A549 treated with CpdA at 1 μM for 4 hours (cell line): ENCODE measurements around the gene TRIM51. TPM values are rescaled to one million over a fixed set of nuclear protein-coding genes. Genes with fewer than 3 reads are reported as not detected.

ENCODE experiments used
- total RNA-seq: library from RNA; stranded (reverse); fragments of 200-300 nt; extraction: Qiagen RNA extraction; gene quantifications from 5 replicates; pipeline ENCODE4 v1.2.3, GENCODE V29; 2022; ENCODE audit warnings: low read depth

Gene TRIM51
- not detected in 5 replicates for total RNA-seq

GRCh38 chr11:55882997-55883396 lies at the start of gene TRIM51:
TRIM51 (plus strand) TSS chr11:55883297; CDS start chr11:55885429, 2,132 bp downstream.

GRCh38 chr11:55838452-55838851 lies 44.6 kb upstream of the TRIM51 start, which contains the start of gene OR5D16:
OR5D16 (plus strand) TSS chr11:55838752; CDS start chr11:55838752, 0 bp downstream.

GRCh38 chr11:55914482-55914881 lies 31.4 kb downstream of the TRIM51 start, which contains the start of gene OR5W2:
OR5W2 (minus strand) TSS chr11:55914582; CDS start chr11:55914582, 0 bp downstream.

GRCh38 chr11:55936300-55936699 lies 53.2 kb downstream of the TRIM51 start, which contains the start of gene OR5I1:
OR5I1 (minus strand) TSS chr11:55936400; CDS start chr11:55936400, 0 bp downstream.

Other genes with a start within 250 kb of the TRIM51 start
- not detected in 5 replicates for gene OR4P4, start 248.2 kb upstream of the TRIM51 start, total RNA-seq
- gene OR4S2, start 235.0 kb upstream of the TRIM51 start, total RNA-seq: not detected in 5 replicates
- gene OR4C6, start 221.1 kb upstream of the TRIM51 start, total RNA-seq: not detected in 5 replicates
- not detected in 5 replicates for gene OR5D13, start 109.9 kb upstream of the TRIM51 start, total RNA-seq
- gene OR5D14, start 87.7 kb upstream of the TRIM51 start, total RNA-seq: not detected in 5 replicates
- not detected in 5 replicates for gene OR5L1, start 71.9 kb upstream of the TRIM51 start, total RNA-seq
- gene OR5D18, start 63.7 kb upstream of the TRIM51 start, total RNA-seq: not detected in 5 replicates
- gene OR5L2, start 56.1 kb upstream of the TRIM51 start, total RNA-seq: not detected in 5 replicates
- gene OR5D16, start 44.5 kb upstream of the TRIM51 start, total RNA-seq: not detected in 5 replicates
- gene OR5W2, start 31.3 kb downstream of the TRIM51 start, total RNA-seq: not detected in 5 replicates
- not detected in 5 replicates for gene OR5I1, start 53.1 kb downstream of the TRIM51 start, total RNA-seq
- gene OR10AG1, start 86.6 kb downstream of the TRIM51 start, total RNA-seq: not detected in 5 replicates
- not detected in 5 replicates for gene OR5F1, start 111.3 kb downstream of the TRIM51 start, total RNA-seq
- gene OR5AS1, start 144.4 kb downstream of the TRIM51 start, total RNA-seq: not detected in 5 replicates
- gene OR8I2, start 210.0 kb downstream of the TRIM51 start, total RNA-seq: not detected in 5 replicates
- not detected in 5 replicates for gene OR8H2, start 220.4 kb downstream of the TRIM51 start, total RNA-seq
- gene OR8H3, start 239.1 kb downstream of the TRIM51 start, total RNA-seq: not detected in 5 replicates